Liver (tissue), 3 donors: ENCODE data around the gene LMCD1.

ENCODE experiments used
- CTCF ChIP-seq: fragments of 150-350 bp; IDR thresholded peaks from 2 replicates; pipeline ENCODE4 v1.5.1; 2017; ENCODE audit warnings: improper control_type of control experiment, low read depth, low read length; ENCODE audit not compliant: missing input control
- FOXA1 ChIP-seq: IDR thresholded peaks from 2 replicates; pipeline ENCODE4 v1.6.1; 2016; ENCODE audit warnings: antibody characterized with exemption
- GABPA ChIP-seq, 2 donors: IDR thresholded peaks in 1 of 2; conservative IDR thresholded peaks in 1 of 2; 2 replicates each; pipeline ENCODE4 v1.6.1; 2016; ENCODE audit warnings: antibody characterized with exemption in 2 of 2, mild to moderate bottlenecking in 1 of 2, moderate library complexity in 1 of 2
- JUND ChIP-seq, 2 donors: IDR thresholded peaks; 2 replicates each; pipeline ENCODE4 v1.6.1; 2016; ENCODE audit warnings: antibody characterized with exemption in 2 of 2
- MAX ChIP-seq: IDR thresholded peaks from 2 replicates; pipeline ENCODE4 v1.6.1; 2016; ENCODE audit warnings: antibody characterized with exemption
- NR2F2 ChIP-seq: IDR thresholded peaks from 2 replicates; pipeline ENCODE4 v1.6.1; 2016; ENCODE audit warnings: antibody characterized with exemption
- RAD21 ChIP-seq, 2 donors: IDR thresholded peaks; 2 replicates each; pipeline ENCODE4 v1.6.1; 2016; ENCODE audit warnings: antibody characterized with exemption in 2 of 2, mild to moderate bottlenecking in 2 of 2
- REST ChIP-seq: IDR thresholded peaks from 2 replicates; pipeline ENCODE4 v1.6.1; 2016; ENCODE audit warnings: antibody characterized with exemption, mild to moderate bottlenecking
- RXRA ChIP-seq, 2 donors: IDR thresholded peaks; 2 replicates each; pipeline ENCODE4 v1.6.1; 2017 to 2018; ENCODE audit warnings: antibody characterized with exemption in 2 of 2, mild to moderate bottlenecking in 1 of 2
- SP1 ChIP-seq: IDR thresholded peaks from 2 replicates; pipeline ENCODE4 v1.6.1; 2018; ENCODE audit warnings: antibody characterized with exemption, mild to moderate bottlenecking
- TAF1 ChIP-seq: conservative IDR thresholded peaks from 2 replicates; pipeline ENCODE4 v1.6.1; 2016; ENCODE audit warnings: antibody characterized with exemption, mild to moderate bottlenecking
- YY1 ChIP-seq: IDR thresholded peaks from 2 replicates; pipeline ENCODE4 v1.6.1; 2016; ENCODE audit warnings: antibody characterized with exemption, mild to moderate bottlenecking
- ZBTB33 ChIP-seq: IDR thresholded peaks from 2 replicates; pipeline ENCODE4 v1.6.1; 2016; ENCODE audit warnings: antibody characterized with exemption
- donor health status: healthy.
- donor health status: healthy.

GRCh38 chr3:8542190-8543135 lies 40.8 kb downstream of the LMCD1 start:
- TF ChIP-seq MAX: no peak
- no peak for TF ChIP-seq CTCF
- TF ChIP-seq JUND (IDR thresholded peaks at IDR 0.05): no peak
- no peak for TF ChIP-seq ZBTB33
- no peak for TF ChIP-seq NR2F2
- no peak for TF ChIP-seq RAD21 (IDR thresholded peaks at IDR 0.05)
- no peak for TF ChIP-seq RXRA (IDR thresholded peaks at IDR 0.05)
- TF ChIP-seq GABPA (IDR thresholded peaks at IDR 0.05 in 1 of 2, conservative IDR thresholded peaks at IDR 0.05 in 1 of 2): no peak
- no peak for TF ChIP-seq YY1
- no peak for TF ChIP-seq REST
- TF ChIP-seq TAF1: no peak
- TF ChIP-seq FOXA1: no peak
- no peak for TF ChIP-seq SP1
